Ectodermal cell (in vitro differentiated cells): ENCODE data around the gene C1QTNF2.

Experiments used
- H3K27ac ChIP-seq: 2 replicates; pipeline ENCODE4 v1.7.0; 2013; ENCODE audit warnings: mild to moderate bottlenecking, low read depth, low read length; ENCODE audit not compliant: insufficient read depth, poor library complexity, severe bottlenecking
- H3K27me3 ChIP-seq: 2 replicates; pipeline ENCODE4 v1.7.0; 2013; ENCODE audit warnings: mild to moderate bottlenecking, low read length; ENCODE audit not compliant: insufficient read depth, control insufficient read depth, poor library complexity, severe bottlenecking
- H3K36me3 ChIP-seq: one replicate; pipeline ENCODE4 v1.7.0; 2013; ENCODE audit warnings: low read length; ENCODE audit not compliant: control insufficient read depth, insufficient read depth
- H3K4me1 ChIP-seq: one replicate; pipeline ENCODE4 v1.7.0; 2013; ENCODE audit warnings: low read length; ENCODE audit not compliant: control insufficient read depth, insufficient read depth
- H3K4me3 ChIP-seq: 2 replicates; pipeline ENCODE4 v1.7.0; 2013; ENCODE audit warnings: low read depth, low read length, control low read depth; ENCODE audit not compliant: insufficient read depth
- H3K9me3 ChIP-seq: 2 replicates; pipeline ENCODE4 v1.7.0; 2013; ENCODE audit warnings: mild to moderate bottlenecking, low read length, moderate library complexity; ENCODE audit not compliant: control insufficient read depth
- WGBS, 2 experiments: methylation state at CpG; one replicate each; pipeline ENCODE4 v1.1.7; 2013; ENCODE audit warnings: missing lambda C conversion rate in 2 of 2; 5-methylcytosine and 5-hydroxymethylcytosine counted together

Gene C1QTNF2

GRCh38 chr5:160390787-160391696 is 20.6 kb upstream of the C1QTNF2 start:
- Histone ChIP-seq H3K4me3 (no peak overlapping the region), H3K36me3 (no peaks in the 10 kb centered on the region), H3K27me3 (no peaks in the 10 kb centered on the region), H3K27ac (no peak overlapping the region), H3K4me1 (no peaks in the 10 kb centered on the region), H3K9me3 (peaks cover 2% of the 10 kb centered on the region)
- WGBS, 2 experiments = 76 to 88% methylated on average over 8 of the region's 8 CpGs

- H3K27me3 ChIP-seq = no peaks in the 10 kb centered on the region
- H3K9me3 ChIP-seq = peaks cover 2% of the 10 kb centered on the region
- no peak overlapping the region for H3K27ac ChIP-seq
- 100% methylated on average over 1 of the region's 1 CpG for WGBS, 2 experiments
- no peak overlapping the region for H3K4me3 ChIP-seq
- H3K36me3 ChIP-seq = no peaks in the 10 kb centered on the region
- no peaks in the 10 kb centered on the region for H3K4me1 ChIP-seq
These were observed 17.0 kb upstream of the C1QTNF2 start for GRCh38 chr5:160387445-160387844.

- H3K36me3 ChIP-seq = no peaks in the 10 kb centered on the region
- no peaks in the 10 kb centered on the region for H3K27me3 ChIP-seq
- H3K4me1 ChIP-seq = no peaks in the 10 kb centered on the region
- no peak overlapping the region for H3K4me3 ChIP-seq
- peaks cover 2% of the 10 kb centered on the region for H3K9me3 ChIP-seq
- no peak overlapping the region for H3K27ac ChIP-seq
These were observed 15.1 kb upstream of the C1QTNF2 start for GRCh38 chr5:160385496-160385895.

GRCh38 chr5:160384681-160385080 is 14.3 kb upstream of the C1QTNF2 start:
- 85 to 96% methylated on average over 1 of the region's 1 CpG for WGBS, 2 experiments
- no peaks in the 10 kb centered on the region for H3K36me3 ChIP-seq
- peaks cover 2% of the 10 kb centered on the region for H3K9me3 ChIP-seq
- no peaks in the 10 kb centered on the region for H3K4me1 ChIP-seq
- H3K4me3 ChIP-seq = no peak overlapping the region
- H3K27ac ChIP-seq = no peak overlapping the region
- H3K27me3 ChIP-seq = no peaks in the 10 kb centered on the region

- H3K9me3 ChIP-seq = no peaks in the 10 kb centered on the region
- H3K4me3 ChIP-seq = no peak overlapping the region
- WGBS, 2 experiments = 87% methylated on average over 3 of the region's 3 CpGs
- no peaks in the 10 kb centered on the region for H3K36me3 ChIP-seq
- H3K27ac ChIP-seq = no peak overlapping the region
- no peaks in the 10 kb centered on the region for H3K27me3 ChIP-seq
- H3K4me1 ChIP-seq = no peaks in the 10 kb centered on the region
These were observed 11.9 kb upstream of the C1QTNF2 start for GRCh38 chr5:160382346-160382745.

GRCh38 chr5:160380041-160380440 is 9.6 kb upstream of the C1QTNF2 start:
- Histone ChIP-seq H3K4me1 (no peaks in the 10 kb centered on the region), H3K9me3 (no peaks in the 10 kb centered on the region), H3K4me3 (no peak overlapping the region), H3K27me3 (no peaks in the 10 kb centered on the region), H3K36me3 (no peaks in the 10 kb centered on the region), H3K27ac (no peak overlapping the region)
- WGBS, 2 experiments = 63 to 71% methylated on average over 2 of the region's 2 CpGs

GRCh38 chr5:160379511-160379910 is 9.1 kb upstream of the C1QTNF2 start:
- WGBS, 2 experiments = 76 to 83% methylated on average over 4 of the region's 4 CpGs
- no peaks in the 10 kb centered on the region for H3K4me1 ChIP-seq
- H3K27me3 ChIP-seq = no peaks in the 10 kb centered on the region

GRCh38 chr5:160378330-160378729 is 7.9 kb upstream of the C1QTNF2 start:
- 90 to 93% methylated on average over 1 of the region's 2 CpGs for WGBS, 2 experiments
- no peaks in the 10 kb centered on the region for H3K9me3 ChIP-seq
- H3K4me3 ChIP-seq = no peak overlapping the region
- H3K36me3 ChIP-seq = no peaks in the 10 kb centered on the region
- no peaks in the 10 kb centered on the region for H3K4me1 ChIP-seq
- peaks cover under 1% of the 10 kb centered on the region for H3K27me3 ChIP-seq
- no peak overlapping the region for H3K27ac ChIP-seq

More at GRCh38 chr5:160379511-160379910, 9.1 kb upstream of the C1QTNF2 start:
- H3K9me3 ChIP-seq = no peaks in the 10 kb centered on the region
- H3K27ac ChIP-seq = no peak overlapping the region
- no peaks in the 10 kb centered on the region for H3K36me3 ChIP-seq
- no peak overlapping the region for H3K4me3 ChIP-seq

- WGBS, 2 experiments = 89 to 95% methylated on average over 4 to 5 of the region's 5 CpGs
- Histone ChIP-seq H3K36me3 (no peaks in the 10 kb centered on the region), H3K27me3 (peaks cover 3% of the 10 kb centered on the region), H3K4me1 (no peaks in the 10 kb centered on the region), H3K27ac (no peak overlapping the region), H3K9me3 (peaks cover 2% of the 10 kb centered on the region), H3K4me3 (no peak overlapping the region)
These were observed 7.2 kb upstream of the C1QTNF2 start for GRCh38 chr5:160377651-160378050.

- no peaks in the 10 kb centered on the region for H3K4me1 ChIP-seq
- H3K27me3 ChIP-seq = peaks cover 11% of the 10 kb centered on the region
- H3K27ac ChIP-seq = no peak overlapping the region
- no peaks in the 10 kb centered on the region for H3K36me3 ChIP-seq
- H3K9me3 ChIP-seq = peaks cover 2% of the 10 kb centered on the region
- H3K4me3 ChIP-seq = no peak overlapping the region
These were observed 6.0 kb upstream of the C1QTNF2 start for GRCh38 chr5:160376416-160376815.
